CD1c-positive myeloid dendritic cell (primary cell): Measurements from ENCODE around the gene CELF4.

ENCODE experiments used
- DNase-seq: peaks from one replicate; pipeline ENCODE4 v3.0.0-alpha.2; 2016; ENCODE audit errors: extremely low spot score

Gene CELF4

GRCh38 chr18:37391698-37392548 lies 173.7 kb downstream of the CELF4 start:
- no peak for DNase-seq

DNA sequence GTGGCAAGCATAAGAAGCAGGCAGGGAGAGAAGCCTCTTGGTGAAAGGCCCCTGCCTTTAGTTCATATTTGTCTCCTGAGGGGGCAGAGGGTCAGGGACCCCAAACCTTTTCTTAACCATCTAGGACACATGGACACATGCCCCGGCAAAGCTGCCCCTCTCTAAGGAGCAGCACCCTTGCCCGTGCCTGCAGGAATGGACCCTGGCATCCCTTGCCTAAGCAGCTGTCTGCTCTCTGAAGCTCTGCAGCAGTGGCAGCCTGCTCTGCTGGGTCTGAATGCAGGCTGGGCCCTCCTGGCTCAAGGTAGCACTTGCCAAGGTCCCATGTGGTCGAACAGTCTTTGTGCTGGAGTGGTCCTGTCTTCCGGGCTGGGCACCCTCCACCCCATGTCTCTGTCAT lies 174.4 kb downstream of the CELF4 start:
- DNase-seq = no peak

GRCh38 chr18:37390687-37391086 lies 174.9 kb downstream of the CELF4 start:
- DNase-seq = no peak

- DNase-seq = no peak
Observed at GRCh38 chr18:37389684-37390368, 175.8 kb downstream of the CELF4 start.

DNA sequence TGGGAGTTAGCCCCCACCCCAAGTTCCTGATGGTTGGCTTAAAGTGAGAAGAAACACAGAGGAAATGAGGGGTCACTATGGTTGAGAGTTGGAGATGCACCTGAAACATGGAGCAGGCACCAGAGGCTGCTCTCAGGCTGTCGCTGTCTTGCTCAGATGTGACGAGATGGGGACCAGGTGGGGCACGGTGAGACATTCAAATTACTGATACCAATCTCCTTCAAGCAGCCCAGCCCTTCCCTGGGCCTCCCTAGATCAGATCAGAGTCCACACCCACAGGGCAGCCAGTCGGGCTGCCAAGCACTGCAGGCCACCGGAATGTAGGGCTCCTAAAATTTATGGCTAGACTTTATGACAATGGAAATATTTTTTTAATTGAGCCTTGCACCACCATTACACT lies 176.6 kb downstream of the CELF4 start:
- no peak for DNase-seq

GRCh38 chr18:37388413-37388812 lies 177.2 kb downstream of the CELF4 start:
- DNase-seq = no peak

- DNase-seq = peak; percentile 41
Observed at GRCh38 chr18:37385846-37386778, 179.5 kb downstream of the CELF4 start.

- no peak for DNase-seq
Observed at GRCh38 chr18:37383846-37384595, 181.6 kb downstream of the CELF4 start.

DNA sequence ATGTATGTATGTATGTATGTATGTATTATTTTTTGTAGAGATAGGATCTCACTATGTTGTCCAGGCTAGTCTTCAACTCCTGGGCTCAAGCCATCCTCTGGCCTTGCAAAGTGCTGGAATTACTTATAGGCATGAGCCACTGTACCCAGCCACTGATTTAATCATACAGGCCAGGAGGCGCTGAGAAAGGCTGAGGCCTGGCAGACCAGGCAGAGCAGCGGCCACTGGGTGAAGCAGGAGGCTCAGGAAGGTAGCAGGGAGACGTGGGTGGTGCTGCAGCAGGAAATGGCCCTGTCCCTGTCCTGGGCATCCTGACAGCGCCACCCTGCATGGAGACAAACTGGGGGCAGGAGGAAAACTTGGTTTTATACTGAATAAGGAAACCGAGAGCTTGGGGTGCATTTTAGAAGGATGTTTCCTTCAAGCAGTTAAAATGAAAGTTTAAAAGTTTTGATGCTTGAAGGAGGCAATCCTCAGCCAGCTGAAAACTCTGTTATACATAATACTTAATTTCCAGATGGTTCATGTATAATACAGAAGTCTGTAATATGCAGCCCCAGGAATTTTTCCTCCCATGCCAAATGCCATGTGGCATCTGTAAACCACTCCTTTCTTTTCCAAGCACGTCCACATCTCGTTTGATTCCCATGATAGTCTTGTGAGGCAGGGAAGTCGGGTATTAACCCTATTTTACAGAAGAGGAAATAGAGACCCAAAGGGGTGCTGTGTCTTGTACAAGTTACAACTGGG lies 182.4 kb downstream of the CELF4 start:
- no peak for DNase-seq

GRCh38 chr18:37381554-37381953 lies 184.0 kb downstream of the CELF4 start:
- DNase-seq = no peak

GRCh38 chr18:37380546-37381110 lies 185.0 kb downstream of the CELF4 start:
- no peak for DNase-seq

GRCh38 chr18:37378336-37379010 lies 187.1 kb downstream of the CELF4 start:
- no peak for DNase-seq

GRCh38 chr18:37375181-37375580 lies 190.4 kb downstream of the CELF4 start:
- DNase-seq = no peak

- DNase-seq = no peak
Observed at GRCh38 chr18:37368110-37368954, 197.3 kb downstream of the CELF4 start.

GRCh38 chr18:37364237-37364636 lies 201.4 kb downstream of the CELF4 start:
- no peak for DNase-seq

DNA sequence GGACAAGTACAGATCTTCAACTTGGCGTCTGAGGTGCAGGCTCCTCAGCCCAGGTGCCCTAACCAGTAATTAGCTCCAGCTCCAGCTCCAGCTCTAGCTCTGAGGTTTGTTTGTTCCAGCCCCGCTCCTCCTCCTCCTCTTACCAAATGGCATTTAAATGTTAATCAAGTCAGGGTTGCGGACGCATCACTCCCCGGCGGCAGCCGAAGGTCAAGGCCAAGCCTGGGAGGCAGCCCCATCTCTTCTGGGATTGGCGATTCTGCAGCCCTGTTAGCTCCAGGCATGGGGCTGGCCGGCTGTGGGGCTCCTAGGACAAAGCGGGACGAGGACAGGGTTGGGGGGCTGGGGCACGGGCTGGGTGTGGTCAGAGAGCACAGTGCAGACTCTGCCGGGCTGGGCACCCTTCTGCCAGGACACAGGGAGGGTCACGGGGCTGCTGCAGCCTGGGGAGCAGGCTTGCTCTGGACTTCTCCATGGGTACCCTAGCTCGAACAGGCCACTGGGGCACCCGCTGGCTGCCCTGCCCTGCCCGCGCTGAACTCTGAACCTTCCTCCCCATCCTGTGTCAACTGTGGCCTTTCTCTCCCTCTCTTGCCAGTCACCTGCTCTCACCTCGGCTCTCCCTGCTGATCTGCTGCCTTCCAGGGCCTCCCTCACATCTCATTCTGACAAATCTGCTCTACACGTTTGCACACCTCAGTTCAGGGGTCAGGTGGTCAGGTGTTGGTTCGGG lies 203.3 kb downstream of the CELF4 start:
- no peak for DNase-seq

GRCh38 chr18:37361335-37362157 lies 204.1 kb downstream of the CELF4 start:
- DNase-seq = no peak
